Measurements from ENCODE around the gene TNNT3.

GRCh38 chr11:1925373-1926155 lies 6.1 kb downstream of the TNNT3 start:
- TF ChIP-seq POLR2A (IDR thresholded peaks at IDR 0.05) (no peak), EP300 (IDR thresholded peaks at IDR 0.05) (no peak), CTCF (IDR thresholded peaks at IDR 0.05) (no peak)

All from stomach (tissue), 4 donors.